CD14-positive monocyte (primary cell): Measurements from ENCODE around the gene LIAS. TPM values are rescaled to one million over a fixed set of nuclear protein-coding genes. Genes with fewer than 3 reads are reported as not detected.

Experiments used
- DNase-seq, 3 donors: peaks; one replicate each; pipeline ENCODE4 v3.0.0-alpha.2; 2011 to 2022
- H2AFZ ChIP-seq: 2 replicates; pipeline ENCODE4 v1.6.0; 2012; ENCODE audit warnings: mild to moderate bottlenecking, low read depth, low read length, inconsistent platforms; ENCODE audit not compliant: insufficient read depth, poor library complexity, severe bottlenecking
- H3K27ac ChIP-seq, 2 donors: 1 replicate in 1 of 2; 2 replicates in 1 of 2; pipeline ENCODE4 v1.5.1; 2012 to 2013; ENCODE audit warnings: low read length in 2 of 2, control low read depth in 1 of 2, inconsistent platforms in 1 of 2, low read depth in 1 of 2, mild to moderate bottlenecking in 1 of 2
- H3K27me3 ChIP-seq, 2 donors: one replicate each; pipeline versions ENCODE4 v1.6.0 to v1.6.1; 2011 to 2013; ENCODE audit warnings: low read length in 2 of 2; ENCODE audit not compliant: control insufficient read depth in 2 of 2, insufficient read depth in 2 of 2
- H3K36me3 ChIP-seq, 2 donors: replicated peaks in 1 of 2; 1 replicate in 1 of 2; 2 replicates in 1 of 2; pipeline versions ENCODE4 v1.5.1 to v1.6.1; 2012 to 2013; ENCODE audit warnings: low read length in 2 of 2, control low read depth in 1 of 2, inconsistent platforms in 1 of 2, mild to moderate bottlenecking in 1 of 2; ENCODE audit not compliant: insufficient read depth in 2 of 2, control insufficient read depth in 1 of 2
- H3K4me1 ChIP-seq, 2 donors: 1 replicate in 1 of 2; 2 replicates in 1 of 2; pipeline versions ENCODE4 v1.5.1 to v1.6.1; 2012 to 2013; ENCODE audit warnings: low read length in 2 of 2, control low read depth in 1 of 2, inconsistent platforms in 1 of 2, mild to moderate bottlenecking in 1 of 2, moderate library complexity in 1 of 2; ENCODE audit not compliant: insufficient read depth in 2 of 2, control insufficient read depth in 1 of 2
- H3K4me2 ChIP-seq: replicated peaks from 2 replicates; pipeline ENCODE3; 2012; ENCODE audit warnings: low read length, moderate library complexity, mild to moderate bottlenecking; ENCODE audit not compliant: poor library complexity, severe bottlenecking; ENCODE audit errors: extremely low read depth
- H3K4me3 ChIP-seq, 3 experiments: fragments of 200-600 bp in 1 of 3; sonication (generic) in 1 of 3; replicated peaks in 1 of 3; 1 replicate in 2 of 3; 2 replicates in 1 of 3; pipeline ENCODE4 v1.5.1; 2011 to 2013; ENCODE audit warnings: low read length in 3 of 3, mild to moderate bottlenecking in 3 of 3, control low read depth in 2 of 3, low read depth in 2 of 3, inconsistent platforms in 1 of 3, moderate library complexity in 1 of 3
- H3K79me2 ChIP-seq: 2 replicates; pipeline ENCODE4 v1.6.0; 2012; ENCODE audit warnings: mild to moderate bottlenecking, control low read depth, inconsistent platforms, low read length, moderate library complexity; ENCODE audit not compliant: insufficient read depth
- H3K9ac ChIP-seq: 2 replicates; pipeline ENCODE4 v1.6.0; 2017; ENCODE audit warnings: low read length, mild to moderate bottlenecking; ENCODE audit not compliant: insufficient read depth, poor library complexity, severe bottlenecking
- H3K9me3 ChIP-seq, 2 donors: replicated peaks in 1 of 2; 1 replicate in 1 of 2; 2 replicates in 1 of 2; pipeline versions ENCODE4 v1.5.1 to v1.6.1; 2012 to 2013; ENCODE audit warnings: low read length in 2 of 2, control low read depth in 1 of 2; ENCODE audit not compliant: control insufficient read depth in 1 of 2, insufficient read depth in 1 of 2
- H4K20me1 ChIP-seq: 2 replicates; pipeline ENCODE4 v1.6.0; 2012; ENCODE audit warnings: mild to moderate bottlenecking, low read length, control low read depth, moderate library complexity; ENCODE audit not compliant: insufficient read depth
- H3K27ac Mint-ChIP-seq, 7 donors: one replicate each; pipeline ENCODE4 v1.8.0; 2020; ENCODE audit warnings: mild to moderate bottlenecking in 7 of 7, mixed read lengths in 7 of 7, moderate library complexity in 6 of 7, inconsistent platforms in 2 of 7
- H3K27me3 Mint-ChIP-seq, 3 donors: one replicate each; pipeline ENCODE4 v1.8.0; 2021 to 2022; ENCODE audit warnings: low read depth in 3 of 3, mild to moderate bottlenecking in 3 of 3, mixed read lengths in 3 of 3, moderate library complexity in 3 of 3, inconsistent platforms in 1 of 3
- H3K36me3 Mint-ChIP-seq, 2 donors: one replicate each; pipeline ENCODE4 v1.8.0; 2020; ENCODE audit warnings: mixed read lengths in 2 of 2, inconsistent platforms in 1 of 2, mild to moderate bottlenecking in 1 of 2
- H3K4me1 Mint-ChIP-seq: one replicate; pipeline ENCODE4 v1.8.0; 2020; ENCODE audit warnings: mild to moderate bottlenecking, mixed read lengths
- H3K4me3 Mint-ChIP-seq, 2 donors: one replicate each; pipeline ENCODE4 v1.8.0; 2020; ENCODE audit warnings: mild to moderate bottlenecking in 2 of 2, mixed read lengths in 2 of 2, moderate library complexity in 1 of 2
- H3K9me3 Mint-ChIP-seq, 7 donors: one replicate each; pipeline ENCODE4 v1.8.0; 2020 to 2022; ENCODE audit warnings: mixed read lengths in 7 of 7, mild to moderate bottlenecking in 6 of 7, moderate library complexity in 6 of 7, inconsistent platforms in 2 of 7
- WGBS: methylation state at CpG from one replicate; pipeline ENCODE4 v1.1.5; 2013; ENCODE audit warnings: missing lambda C conversion rate; ENCODE audit not compliant: insufficient coverage; 5-methylcytosine and 5-hydroxymethylcytosine counted together
- intact Hi-C, 2 donors: fragments of 100-400 bp; cut with micrococcal nuclease; formaldehyde crosslinking; loops; one replicate each; pipeline versions ENCODE4 v1.15.0 to v1.15.1; 2023
- polyA plus RNA-seq, 3 donors: library from polyadenylated mRNA; depleted of rRNA in 1 of 3; unstranded in 2 of 3; stranded (reverse) in 1 of 3; fragments of 300-500 nt in 2 of 3; fragments of >200 nt in 1 of 3; fragmentation: Illumina TruSeq in 2 of 3; gene quantifications; 1 replicate in 2 of 3; 2 replicates in 1 of 3; pipeline ENCODE4 v1.2.3, GENCODE V29; 2012 to 2021
- TF ChIP-seq, protein P1 (sequence below): fragments of 200-600 bp; IDR thresholded peaks from one replicate; pipeline ENCODE4 v1.8.0; 2022; ENCODE audit warnings: antibody characterized with exemption, mild to moderate bottlenecking

Gene LIAS
- polyA plus RNA-seq, 3 donors = 7.2 to 8.9 (median 7.8) TPM

DNA sequence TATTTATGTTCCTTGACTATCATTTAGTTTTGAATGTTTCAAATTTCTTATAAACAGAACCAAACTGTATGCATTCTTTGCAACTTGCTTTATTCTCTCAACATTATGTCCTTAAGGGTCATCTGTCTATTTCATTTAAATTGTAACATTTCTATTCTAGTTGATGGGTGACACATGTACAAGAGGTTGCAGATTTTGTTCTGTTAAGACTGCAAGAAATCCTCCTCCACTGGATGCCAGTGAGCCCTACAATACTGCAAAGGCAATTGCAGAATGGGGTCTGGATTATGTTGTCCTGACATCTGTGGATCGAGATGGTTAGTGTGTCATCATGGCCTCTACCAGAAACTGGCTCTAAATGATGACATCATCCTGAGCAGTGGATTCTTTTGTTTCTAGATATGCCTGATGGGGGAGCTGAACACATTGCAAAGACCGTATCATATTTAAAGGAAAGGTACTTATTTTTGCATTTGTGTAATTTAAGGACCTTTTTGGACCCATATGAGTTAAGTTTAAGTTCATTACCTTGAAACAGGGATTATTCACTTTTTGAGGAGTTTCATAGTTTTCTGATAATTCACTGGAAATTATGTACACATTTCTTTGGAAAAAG lies 6.1 kb downstream of the LIAS start:
- DNase-seq = no peak
- H3K27me3 ChIP-seq = no peaks in the 10 kb centered on the region
- WGBS = 0% methylated on average over 1 of the region's 2 CpGs
- H3K4me1 ChIP-seq = peaks cover 6 to 10% of the 10 kb centered on the region in 2 donors
- peaks cover 24 to 50% of the 10 kb centered on the region in 2 donors for H3K36me3 ChIP-seq
- Mint-ChIP-seq H3K27ac (no peak overlapping the region), H3K9me3 (no peaks in the 10 kb centered on the region), H3K4me3 (no peak overlapping the region), H3K4me1 (peaks cover 6% of the 10 kb centered on the region), H3K36me3 (peaks cover 26 to 46% of the 10 kb centered on the region in 2 donors), H3K27me3 (no peaks in the 10 kb centered on the region)
- TF ChIP-seq, protein P1, sequence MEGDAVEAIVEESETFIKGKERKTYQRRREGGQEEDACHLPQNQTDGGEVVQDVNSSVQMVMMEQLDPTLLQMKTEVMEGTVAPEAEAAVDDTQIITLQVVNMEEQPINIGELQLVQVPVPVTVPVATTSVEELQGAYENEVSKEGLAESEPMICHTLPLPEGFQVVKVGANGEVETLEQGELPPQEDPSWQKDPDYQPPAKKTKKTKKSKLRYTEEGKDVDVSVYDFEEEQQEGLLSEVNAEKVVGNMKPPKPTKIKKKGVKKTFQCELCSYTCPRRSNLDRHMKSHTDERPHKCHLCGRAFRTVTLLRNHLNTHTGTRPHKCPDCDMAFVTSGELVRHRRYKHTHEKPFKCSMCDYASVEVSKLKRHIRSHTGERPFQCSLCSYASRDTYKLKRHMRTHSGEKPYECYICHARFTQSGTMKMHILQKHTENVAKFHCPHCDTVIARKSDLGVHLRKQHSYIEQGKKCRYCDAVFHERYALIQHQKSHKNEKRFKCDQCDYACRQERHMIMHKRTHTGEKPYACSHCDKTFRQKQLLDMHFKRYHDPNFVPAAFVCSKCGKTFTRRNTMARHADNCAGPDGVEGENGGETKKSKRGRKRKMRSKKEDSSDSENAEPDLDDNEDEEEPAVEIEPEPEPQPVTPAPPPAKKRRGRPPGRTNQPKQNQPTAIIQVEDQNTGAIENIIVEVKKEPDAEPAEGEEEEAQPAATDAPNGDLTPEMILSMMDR = no peak
- H3K9me3 ChIP-seq = no peaks in the 10 kb centered on the region
- no peak overlapping the region for H3K4me3 ChIP-seq
- no peaks in the 10 kb centered on the region for H4K20me1 ChIP-seq
- peaks cover 8% of the 10 kb centered on the region for H3K79me2 ChIP-seq
- H3K9ac ChIP-seq = no peak overlapping the region
- H3K4me2 ChIP-seq = no peak overlapping the region
- intact Hi-C loops = loop anchor here in 1 of 2 donors (10.0 kb wide), 1 partner anchor 60 kb away; the partner anchor contains the start of gene UGDH
- H3K27ac ChIP-seq = no peak overlapping the region
- no peak overlapping the region for H2AFZ ChIP-seq

DNA sequence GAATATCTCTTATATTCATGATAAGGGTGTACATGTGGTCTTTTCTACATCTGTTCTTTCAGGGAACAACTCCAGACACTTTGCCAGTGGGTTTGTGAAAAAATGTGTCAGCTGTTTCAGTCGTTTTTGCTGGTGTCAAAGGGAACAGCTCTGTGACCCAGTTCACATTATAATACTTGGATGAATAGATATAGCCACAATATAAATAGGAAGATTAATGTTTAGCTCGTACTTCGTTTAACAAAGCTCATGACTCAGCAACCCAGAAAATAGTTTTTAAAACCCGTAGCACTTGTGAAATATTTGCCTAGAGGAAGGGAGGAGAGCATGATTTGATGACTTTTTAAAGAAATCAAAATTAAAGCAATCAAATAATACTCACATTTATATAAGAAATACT lies 7.9 kb downstream of the LIAS start:
- H3K27me3 ChIP-seq = no peaks in the 10 kb centered on the region
- H3K27me3 Mint-ChIP-seq = no peaks in the 10 kb centered on the region
- peaks cover 8% of the 10 kb centered on the region for H3K4me1 Mint-ChIP-seq
- H3K36me3 ChIP-seq = peaks cover 24 to 50% of the 10 kb centered on the region in 2 donors
- no peaks in the 10 kb centered on the region for H3K79me2 ChIP-seq
- no peak overlapping the region for H3K9ac ChIP-seq
- H3K27ac ChIP-seq = no peak overlapping the region
- peaks cover 22 to 46% of the 10 kb centered on the region in 2 donors for H3K36me3 Mint-ChIP-seq
- no peak overlapping the region for H3K4me3 Mint-ChIP-seq
- no peak for DNase-seq
- no peaks in the 10 kb centered on the region for H3K9me3 ChIP-seq
- intact Hi-C loops = loop anchor here in 1 of 2 donors (10.0 kb wide), 1 partner anchor 58 kb away; the partner anchor contains the start of gene UGDH
- no peak overlapping the region for H3K27ac Mint-ChIP-seq
- no peaks in the 10 kb centered on the region for H4K20me1 ChIP-seq
- TF ChIP-seq, protein P1 = no peak
- H3K4me3 ChIP-seq = no peak overlapping the region
- H2AFZ ChIP-seq = no peak overlapping the region
- no peaks in the 10 kb centered on the region for H3K9me3 Mint-ChIP-seq
- WGBS = no CpG with 5 or more reads among the region's 4 CpGs
- H3K4me1 ChIP-seq = peaks cover 7 to 10% of the 10 kb centered on the region in 2 donors
- no peak overlapping the region for H3K4me2 ChIP-seq
